GM21717 (cell line): ENCODE results near the gene SENP1.

Experiments
- ATAC-seq: cut with Tn5 transposase; IDR thresholded peaks from one replicate; pipeline ENCODE4 v1.9.1; 2021; ENCODE audit warnings: mild to moderate bottlenecking, moderate library complexity; ENCODE audit not compliant: unreplicated experiment

SENP1 gene

DNA sequence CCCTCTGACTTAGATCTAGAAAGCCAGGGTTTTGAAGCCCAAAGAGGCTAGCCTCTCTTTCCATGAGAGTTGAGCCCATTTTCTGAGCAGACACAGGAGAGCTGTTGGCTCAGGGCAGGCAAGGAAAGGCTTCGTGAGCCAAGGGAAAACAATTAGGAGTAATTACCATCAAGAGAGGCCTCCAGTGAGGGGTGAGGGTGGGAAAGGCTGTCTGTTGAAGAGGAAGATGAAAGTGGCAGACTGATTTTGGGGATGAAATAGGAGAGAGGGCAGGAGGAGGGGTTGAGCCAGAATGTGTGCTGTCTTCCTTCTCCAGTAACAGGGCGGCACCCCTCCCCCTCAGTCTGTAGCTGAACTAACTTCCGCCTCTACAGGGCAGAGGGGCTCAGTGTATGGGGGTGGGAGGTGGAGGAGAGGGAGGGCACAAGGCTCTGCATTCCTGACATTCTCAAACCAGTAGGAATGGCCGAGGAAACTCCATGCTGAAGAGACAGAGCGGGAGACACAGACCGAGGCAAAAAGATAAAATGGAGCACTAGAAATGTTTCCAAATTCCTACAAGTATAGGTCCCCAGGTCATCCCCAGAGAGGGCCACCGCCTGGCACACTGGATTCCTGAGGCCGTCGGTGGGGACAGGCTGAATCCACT, 68.5 kb downstream of the SENP1 start:
- ATAC-seq: no peak

DNA sequence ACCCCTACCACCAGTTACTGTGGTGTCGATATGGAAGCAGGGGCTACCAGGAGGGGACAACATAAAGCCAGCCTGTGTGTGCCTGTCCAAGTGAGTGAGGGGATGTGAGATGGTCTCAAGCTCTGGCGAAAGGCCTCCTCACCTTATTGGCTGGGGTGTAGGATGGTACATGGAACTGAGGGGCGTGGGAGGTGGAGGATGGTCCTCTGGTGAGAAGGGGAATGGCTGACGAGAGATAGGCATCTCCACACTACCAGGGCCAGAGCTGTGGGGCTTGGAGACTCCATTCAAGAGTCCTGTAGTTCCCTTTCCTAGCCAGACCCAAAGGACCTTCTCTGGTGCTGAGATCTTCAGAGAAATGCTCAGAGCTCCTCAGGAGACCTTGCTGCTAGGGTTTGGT, 69.1 kb downstream of the SENP1 start:
- no peak for ATAC-seq

DNA sequence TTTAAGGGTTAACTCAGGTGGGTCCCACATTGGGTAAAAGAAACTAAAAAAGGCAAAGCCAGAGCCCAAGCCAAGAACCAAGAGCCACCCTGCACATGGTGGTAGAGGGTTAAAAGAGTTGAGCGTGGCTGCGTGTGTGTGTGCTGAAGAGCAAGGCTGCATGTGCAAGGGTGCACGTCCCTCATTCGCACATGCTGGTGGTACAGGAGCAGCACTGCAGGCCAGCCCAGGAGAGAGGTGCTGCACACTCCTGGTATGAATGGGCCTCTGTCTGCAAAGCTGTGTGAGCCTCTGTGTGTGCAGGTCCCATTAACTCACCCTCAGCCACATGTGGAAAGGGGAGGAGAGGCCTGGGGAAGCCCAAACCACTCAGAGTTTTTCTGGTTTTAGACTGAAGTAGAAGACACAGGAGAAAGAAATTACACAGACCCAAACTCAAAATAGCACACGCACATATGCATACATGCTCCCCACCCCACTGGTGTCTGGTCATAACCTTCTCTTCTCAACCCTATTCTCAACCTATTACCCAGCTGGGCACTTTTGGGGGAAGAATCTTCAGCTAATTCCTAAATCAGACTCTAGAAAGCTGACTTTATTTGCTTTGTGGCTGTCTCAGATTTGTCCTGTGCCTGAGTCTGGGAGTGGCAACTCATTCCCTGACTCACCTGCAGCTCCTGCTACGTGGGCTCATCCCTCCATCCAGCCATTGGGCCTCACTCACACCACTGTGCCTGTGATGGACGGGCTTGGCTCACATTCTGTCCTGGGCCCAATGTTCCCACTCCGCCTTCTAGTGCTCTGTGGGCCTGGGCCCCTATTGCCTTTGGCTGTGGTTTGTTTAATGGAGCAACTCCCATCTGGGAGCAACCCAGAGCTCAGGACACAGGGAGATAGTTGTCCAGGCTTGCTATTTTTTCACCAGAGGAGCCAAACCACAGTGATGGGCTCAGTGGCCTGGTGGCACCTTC, 70.8 kb downstream of the SENP1 start:
- ATAC-seq: no peak

DNA sequence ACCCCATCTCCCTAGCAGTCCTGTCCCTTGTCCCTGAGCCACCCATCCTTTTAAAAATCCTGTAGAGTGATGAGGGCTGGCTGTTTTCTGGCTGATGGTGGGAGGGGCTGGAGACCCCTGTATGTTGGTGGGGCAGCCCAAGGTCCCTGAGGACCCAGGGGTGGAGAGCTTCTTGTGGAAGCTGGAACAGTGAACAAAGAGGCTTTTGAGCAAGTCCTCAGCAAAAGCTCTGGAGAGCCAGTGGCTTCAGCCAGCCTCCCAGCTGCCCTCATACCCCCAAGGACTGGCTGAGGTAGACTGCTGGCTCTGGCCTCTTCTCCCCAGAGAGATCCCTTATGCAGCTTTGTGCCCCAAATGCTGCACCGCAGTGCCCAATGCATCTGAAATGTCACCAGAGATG, 72.4 kb downstream of the SENP1 start:
- no peak for ATAC-seq

DNA sequence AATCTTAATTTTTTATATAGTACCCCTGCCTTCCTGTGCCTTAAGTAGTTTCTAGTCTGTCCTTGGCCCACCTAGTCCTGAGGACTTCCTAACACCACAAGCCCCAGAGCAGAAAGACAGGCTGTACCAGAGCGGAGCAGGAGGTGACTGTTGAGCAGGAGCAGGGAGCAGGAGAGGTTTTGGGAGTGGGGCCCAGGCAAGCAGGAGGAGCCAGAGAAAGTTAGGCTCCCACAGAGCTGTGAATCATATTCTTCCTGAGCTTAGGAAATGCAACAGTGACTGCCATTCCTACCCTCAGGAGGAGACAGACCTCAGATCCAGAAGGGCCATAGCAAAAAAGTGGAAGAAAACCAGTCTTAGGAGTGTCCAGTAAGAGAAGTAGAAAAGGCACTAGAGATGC, 73.3 kb downstream of the SENP1 start:
- no peak for ATAC-seq

DNA sequence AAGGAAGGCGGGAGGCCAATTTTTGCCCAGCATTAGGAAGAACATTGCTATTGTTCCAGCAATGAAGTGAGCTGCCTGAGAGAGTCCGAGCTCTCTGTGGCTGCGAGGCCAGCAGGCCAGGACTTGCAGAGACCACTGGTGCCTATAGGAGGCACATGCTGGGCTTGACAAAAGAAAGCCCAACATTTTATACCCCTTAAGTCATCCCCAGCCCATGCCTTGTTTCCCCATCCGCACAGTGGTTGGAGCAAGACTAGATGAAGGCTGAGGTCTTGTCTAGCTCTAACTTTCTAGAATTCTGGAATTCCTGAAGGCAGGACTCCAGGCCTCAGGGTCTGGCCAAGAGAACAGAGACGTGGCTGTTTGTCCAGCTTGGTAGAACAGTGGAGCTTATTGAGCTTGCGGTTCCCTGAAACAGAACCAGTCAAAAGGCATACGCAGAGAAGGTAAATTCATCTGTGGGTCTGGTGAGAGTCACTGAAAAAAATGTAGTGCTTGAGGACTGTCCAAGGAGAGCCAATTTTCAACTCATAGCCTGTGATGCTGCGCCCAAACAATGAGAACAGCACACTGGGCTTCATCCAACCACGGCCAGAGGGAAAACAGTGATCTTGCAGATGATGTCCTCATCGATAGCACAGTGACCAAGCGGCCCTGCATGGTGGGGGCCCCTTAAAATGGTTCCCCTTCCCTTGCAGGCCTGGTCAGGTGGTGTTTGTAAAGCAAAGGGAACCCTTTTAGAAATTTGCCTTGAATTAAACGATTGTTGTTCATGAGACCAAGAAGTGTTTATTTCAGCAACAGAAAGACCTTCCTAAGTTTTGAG, 74.5 kb downstream of the SENP1 start:
- no peak for ATAC-seq

DNA sequence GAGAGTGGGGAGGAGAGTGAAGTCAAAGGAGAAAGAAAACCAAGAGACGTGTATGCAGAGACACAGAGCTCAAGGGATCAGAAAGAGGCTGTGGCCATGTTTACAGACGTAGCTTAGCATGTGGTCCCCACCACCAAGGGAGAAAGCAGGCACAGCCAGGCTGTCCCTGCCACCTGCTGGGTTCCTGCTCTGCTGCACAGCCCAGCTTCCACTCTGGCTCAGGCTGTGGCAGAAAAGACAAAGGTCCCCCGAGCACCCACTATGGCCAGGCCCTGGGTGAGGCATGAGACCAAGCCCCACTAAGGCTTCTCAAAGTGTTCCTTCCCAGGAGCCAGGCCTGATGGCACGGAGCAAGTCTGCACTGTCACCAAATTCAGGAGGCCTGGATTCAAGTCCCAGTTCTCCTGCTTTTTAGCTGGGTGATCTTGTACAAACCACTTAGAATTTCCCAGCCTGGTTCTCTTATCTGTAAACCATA, 75.7 kb downstream of the SENP1 start:
- ATAC-seq: no peak

DNA sequence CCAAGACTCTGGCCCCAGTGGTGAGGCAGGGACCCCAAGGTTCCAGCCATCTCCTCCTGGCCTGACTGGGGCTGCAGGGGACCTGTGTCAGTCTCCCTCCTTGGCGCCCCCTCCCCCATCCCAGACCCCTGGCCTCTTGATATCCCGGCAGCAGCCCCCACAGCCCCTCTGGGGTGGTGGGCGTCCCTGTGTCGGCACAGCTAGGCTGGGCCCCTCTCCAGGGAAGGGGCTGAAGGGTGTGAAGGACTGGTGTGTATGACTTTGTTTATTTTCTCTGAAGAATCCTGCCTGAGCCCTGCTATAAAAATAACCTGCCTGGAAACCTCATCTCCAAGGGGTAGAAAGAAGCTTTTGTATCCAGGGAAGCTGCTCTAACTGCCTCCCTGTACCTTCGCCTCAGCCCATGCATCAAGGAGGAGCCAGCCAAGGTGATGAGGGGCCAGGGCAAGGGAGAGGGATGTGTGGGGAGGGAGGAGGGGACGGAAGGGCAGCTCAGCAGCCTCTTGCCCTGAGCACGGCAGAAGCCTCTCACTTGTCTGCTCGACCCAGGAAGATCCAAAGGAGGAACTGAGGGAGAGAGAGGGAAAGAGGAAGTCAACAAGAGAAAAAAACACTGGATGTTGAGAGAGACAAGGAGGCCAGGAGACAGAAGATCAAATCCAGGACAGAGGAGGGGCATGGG, 76.2 kb downstream of the SENP1 start:
- ATAC-seq: no peak

DNA sequence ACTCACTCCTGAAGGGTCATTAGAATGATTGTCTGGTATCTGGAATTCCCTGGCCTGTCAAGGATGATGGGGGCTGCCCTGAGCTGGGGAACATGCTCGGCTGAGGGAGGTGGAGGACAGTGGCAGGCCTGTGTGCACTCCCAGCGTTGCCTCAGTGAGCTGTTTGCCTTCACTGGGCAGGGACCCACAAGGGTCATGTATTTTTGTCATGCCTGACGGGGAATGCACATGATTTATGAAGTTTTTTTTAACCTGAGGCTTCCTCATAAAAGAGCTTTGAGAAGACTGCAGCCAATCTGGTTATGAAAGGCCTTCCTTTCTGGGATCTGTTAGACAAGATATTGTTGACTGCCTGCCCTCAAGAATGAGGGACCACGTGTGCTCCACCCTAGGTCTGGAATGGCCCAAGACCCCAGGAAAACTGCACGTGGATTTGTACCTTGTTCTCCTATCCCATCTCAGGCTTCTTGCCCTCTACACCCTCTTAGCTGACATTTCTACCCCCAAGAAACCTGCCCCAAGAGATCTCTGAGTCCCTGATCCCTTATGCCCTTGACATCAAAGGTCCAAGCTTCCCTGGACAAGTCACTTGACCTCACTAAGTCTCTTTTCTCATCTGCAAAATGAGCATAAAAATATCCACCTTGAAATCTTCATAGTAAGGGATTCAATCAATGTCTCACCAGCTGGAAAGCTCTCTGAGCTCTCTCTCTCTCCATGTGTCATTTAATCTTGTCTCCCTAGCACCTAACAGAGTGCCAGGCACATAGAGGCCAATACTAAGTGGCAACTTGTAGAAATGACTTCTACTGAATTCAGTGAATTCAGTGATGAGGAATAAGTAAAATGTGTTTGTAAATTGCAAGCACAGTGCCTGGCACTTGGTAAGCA, 77.1 kb downstream of the SENP1 start:
- no peak for ATAC-seq

DNA sequence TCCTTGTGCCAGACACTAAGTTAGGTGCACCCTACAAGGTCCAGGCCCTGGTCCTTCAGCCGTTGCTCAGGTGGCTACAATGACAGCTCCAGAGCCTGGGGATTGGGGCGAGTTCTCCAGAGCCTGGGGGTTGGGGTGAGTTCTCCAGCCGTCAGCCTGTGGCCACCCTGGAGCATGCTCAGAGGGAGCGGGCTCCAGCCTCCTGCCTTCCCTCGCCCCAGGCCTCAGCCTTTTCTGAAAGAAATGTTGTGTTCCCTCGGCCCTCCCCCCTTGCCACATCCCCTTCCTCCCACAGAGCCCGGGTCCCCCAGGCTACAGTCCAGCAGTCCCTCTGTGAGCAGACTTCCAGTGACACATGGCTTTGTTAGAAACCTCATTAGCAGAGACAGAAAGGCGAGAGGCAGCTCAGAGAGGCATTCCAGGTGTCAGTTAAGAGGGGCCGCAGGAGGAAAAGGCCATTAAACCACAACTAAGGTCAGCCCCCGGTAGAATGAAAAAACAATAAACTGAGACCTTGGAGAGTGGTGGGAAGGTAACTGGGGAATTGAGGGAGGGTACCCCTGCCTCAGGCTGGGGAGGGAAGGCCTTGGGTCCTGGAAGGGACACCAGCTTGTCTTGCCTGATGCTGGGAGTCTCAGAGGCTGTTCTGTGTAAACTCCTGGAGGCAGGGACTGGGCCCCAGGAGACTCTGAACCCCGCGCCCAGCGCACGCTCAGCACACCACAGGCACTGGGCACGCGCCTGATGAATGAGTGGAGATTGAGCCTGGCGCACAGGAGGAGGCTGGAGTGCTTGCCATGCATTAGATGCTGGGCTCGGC, 78.5 kb downstream of the SENP1 start:
- ATAC-seq: no peak

DNA sequence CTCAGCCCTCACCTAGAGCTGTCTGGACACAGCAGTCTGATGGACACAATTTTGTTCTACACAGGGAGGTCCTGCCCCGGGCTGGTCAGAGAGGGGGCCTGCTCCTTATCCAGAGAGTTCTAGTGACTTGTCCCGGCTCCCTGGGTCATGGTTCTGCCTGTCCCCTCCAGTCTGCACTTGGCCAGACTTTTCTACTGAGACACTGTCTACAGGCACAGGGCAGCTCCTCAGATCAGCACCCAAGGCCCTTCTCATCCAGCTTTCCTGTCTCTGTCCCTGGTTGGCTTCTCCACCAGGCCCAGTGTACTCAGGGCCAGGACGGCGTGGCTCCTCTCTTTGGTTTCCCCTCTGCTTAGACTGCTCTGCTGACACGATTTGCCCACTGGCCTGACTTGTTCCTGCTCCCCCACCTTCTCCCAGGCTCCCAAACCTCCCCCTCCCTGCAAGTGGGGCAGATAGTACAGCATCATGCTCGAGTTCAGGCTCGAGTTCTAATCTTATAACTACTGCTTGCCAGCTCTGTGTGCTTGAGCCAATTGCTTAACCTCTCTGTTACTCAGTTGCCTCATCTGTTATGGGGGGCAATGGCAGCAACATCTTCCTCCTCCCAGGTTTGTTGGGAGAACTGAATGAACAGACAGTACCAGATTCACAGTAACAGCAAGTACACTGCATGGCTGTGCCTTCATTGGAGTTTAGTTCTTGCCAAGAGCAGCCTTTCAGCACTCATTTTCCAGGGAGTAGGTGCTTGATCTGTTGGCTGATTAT, 79.6 kb downstream of the SENP1 start:
- no peak for ATAC-seq

DNA sequence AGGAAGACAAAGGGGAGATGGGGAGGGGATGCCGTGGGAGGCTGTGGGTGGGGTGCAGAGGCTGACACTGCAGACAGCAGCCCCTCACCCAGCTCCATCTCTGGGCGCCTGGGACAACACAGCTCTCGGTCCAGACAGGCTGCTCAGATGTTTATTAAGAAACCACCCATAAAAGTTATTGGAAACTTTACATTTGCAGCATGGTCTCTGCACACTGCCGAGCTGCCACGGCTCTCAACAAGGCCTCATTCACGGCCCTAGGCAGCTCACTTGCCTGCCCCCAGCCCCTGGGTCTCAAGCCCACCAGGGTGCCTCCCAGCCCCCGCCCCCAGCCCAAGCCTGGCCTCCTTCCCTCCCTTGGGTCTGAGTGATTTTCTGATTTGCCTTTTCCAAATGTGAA, 80.6 kb downstream of the SENP1 start:
- ATAC-seq: no peak

DNA sequence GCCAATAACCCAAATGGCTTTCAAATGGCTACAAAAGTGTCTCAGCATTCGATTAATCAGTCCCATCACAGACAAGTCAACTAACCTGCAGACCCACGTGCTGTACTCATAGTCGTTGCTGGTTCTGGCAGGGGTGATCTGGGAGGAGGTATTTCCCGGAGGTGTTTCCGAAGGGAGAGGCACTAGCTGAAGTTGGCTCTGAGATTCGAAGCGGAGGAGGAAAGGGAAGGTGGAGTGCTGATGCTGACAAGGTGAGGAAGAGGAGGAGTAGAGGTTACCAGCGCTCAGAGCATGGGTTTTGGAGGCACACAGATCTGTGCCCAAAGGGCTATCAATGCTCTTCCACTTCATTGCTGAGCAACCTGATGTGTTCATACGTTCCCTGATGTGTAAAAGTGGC, 81.1 kb downstream of the SENP1 start:
- no peak for ATAC-seq

DNA sequence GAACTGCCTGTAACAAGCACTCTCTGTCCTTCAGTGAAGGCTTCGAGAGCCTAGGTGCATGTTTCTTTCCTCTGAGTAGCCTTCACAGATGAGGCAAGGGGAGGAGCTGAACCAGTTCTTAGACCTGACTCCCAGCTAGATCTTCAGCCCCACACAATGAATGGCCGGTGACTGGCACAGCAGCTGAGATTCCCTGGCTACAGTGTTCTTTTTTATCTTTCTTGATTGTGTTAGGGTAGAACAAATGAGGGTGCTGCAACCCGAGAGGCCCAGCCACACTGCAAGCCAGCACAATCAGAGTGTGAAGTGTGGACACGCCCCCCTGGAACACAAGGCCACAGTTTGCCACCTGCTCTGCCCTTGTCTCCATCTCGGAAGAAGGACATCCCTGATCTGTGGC, 82.5 kb downstream of the SENP1 start:
- no peak for ATAC-seq

DNA sequence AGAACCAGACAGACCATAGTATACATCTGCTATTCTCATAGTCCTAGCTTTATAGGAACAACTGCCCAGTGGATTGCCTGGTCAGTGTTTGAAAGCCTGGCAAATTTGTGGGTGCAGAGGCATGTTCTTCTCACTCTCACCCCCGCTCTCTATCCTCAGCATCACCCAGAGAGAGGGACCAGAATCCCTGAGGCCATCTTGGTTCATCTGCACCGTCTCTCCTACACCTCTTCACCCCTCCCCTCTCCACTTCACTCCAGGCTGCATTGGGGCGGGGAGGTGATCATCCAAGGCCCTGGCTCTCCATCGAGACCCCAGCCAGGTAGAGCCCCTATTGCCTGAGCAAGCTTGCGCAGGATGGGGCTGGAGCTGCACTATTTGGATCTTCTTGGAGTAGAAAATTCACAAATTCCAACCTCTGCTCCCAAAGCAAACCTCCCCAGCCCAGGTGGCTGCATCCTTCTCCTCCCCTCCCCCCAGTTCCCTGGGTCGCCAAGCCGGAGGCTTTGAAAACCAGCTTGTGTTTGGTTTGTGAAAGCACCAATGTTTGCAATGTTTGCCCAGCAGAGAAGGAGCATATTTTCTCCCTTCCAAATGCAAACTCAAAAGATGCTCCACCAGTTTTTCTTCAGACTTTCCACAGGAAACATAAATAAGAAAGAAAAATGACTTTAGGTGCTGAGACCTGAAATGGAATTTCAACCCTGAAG, 83.0 kb downstream of the SENP1 start:
- no peak for ATAC-seq

DNA sequence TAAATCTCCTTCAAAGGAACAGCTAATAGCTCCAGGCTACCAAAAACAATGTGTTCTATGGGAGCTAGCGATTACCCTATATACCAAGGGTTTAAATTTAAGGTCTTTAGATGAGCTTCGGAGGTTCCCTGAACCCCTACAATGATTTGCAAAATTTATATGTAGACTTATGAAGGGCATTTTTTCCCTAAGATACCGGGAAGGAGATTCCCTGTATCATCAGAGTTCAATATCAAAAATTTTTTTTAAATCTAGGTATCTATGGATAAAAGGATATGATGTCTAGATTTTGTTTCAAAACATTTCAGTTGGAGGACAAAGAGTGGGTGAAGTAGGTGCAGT, 83.7 kb downstream of the SENP1 start:
- no peak for ATAC-seq

DNA sequence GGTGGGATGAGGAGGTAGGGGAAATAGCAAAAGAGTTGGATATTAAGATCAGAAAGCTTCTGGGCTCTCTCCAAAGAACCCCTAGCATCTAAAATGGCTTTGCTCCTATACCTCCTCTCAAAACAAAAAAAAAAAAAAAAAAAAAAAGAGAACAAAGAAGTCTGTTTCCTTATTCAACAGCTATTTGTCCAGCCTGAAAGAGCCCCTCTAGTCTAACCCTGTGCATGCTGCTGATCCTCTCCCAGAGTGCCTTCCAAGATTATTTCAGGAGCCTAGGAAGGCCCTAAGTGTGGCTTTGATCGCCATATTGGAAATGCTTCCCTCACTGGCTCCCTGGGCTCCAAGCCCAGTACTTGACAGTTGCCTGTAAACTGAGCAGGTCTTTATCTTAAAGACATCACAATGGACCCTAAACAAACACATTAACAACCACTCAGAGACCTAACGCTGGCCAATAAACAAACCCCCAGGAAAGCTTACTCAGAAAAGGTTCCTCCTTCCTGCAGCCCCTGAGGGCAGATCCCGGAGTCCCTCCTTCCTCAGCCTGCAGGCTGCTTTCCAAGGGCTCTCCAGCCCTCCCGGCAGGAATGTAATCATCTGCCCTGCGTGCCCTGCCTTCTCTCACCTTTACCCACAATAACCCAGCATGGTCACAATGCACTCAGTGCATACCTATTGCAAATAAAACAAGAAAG, 84.2 kb downstream of the SENP1 start:
- ATAC-seq: no peak
